HEK293T (cell line): Measurements from ENCODE around the gene SH3GL3.

ENCODE experiments used
- BHLHE40 ChIP-seq: fragments of 450-650 bp; IDR thresholded peaks from 2 replicates; pipeline ENCODE4 v1.6.1; 2016; ENCODE audit warnings: mild to moderate bottlenecking, moderate library complexity, borderline replicate concordance
- CTBP1 ChIP-seq: fragments of 450-650 bp; IDR thresholded peaks from 2 replicates; pipeline ENCODE4 v1.6.1; 2016; ENCODE audit warnings: borderline replicate concordance
- ELF4 ChIP-seq: fragments of 450-650 bp; IDR thresholded peaks from 2 replicates; pipeline ENCODE4 v1.6.1; 2017; ENCODE audit warnings: antibody characterized with exemption
- FOXK2 ChIP-seq: fragments of 450-650 bp; IDR thresholded peaks from 2 replicates; pipeline ENCODE4 v1.6.1; 2016; ENCODE audit warnings: mild to moderate bottlenecking
- FOXM1 ChIP-seq: fragments of 450-650 bp; IDR thresholded peaks from 2 replicates; pipeline ENCODE4 v1.6.1; 2017; ENCODE audit warnings: mild to moderate bottlenecking, borderline replicate concordance
- HDGF ChIP-seq: fragments of 450-650 bp; IDR thresholded peaks from 2 replicates; pipeline ENCODE4 v1.6.1; 2017; ENCODE audit warnings: antibody characterized with exemption, borderline replicate concordance
- PKNOX1 ChIP-seq: fragments of 450-650 bp; IDR thresholded peaks from 2 replicates; pipeline ENCODE4 v1.6.1; 2016
- SP1 ChIP-seq: fragments of 450-650 bp; IDR thresholded peaks from 2 replicates; pipeline ENCODE4 v1.6.1; 2017
- SUZ12 ChIP-seq: fragments of 450-650 bp; IDR thresholded peaks from 2 replicates; pipeline ENCODE4 v1.6.1; 2016; ENCODE audit warnings: mild to moderate bottlenecking
- TARDBP ChIP-seq: fragments of 450-650 bp; IDR thresholded peaks from 2 replicates; pipeline ENCODE4 v1.6.1; 2016
- ZNF384 ChIP-seq: fragments of 450-650 bp; IDR thresholded peaks from 2 replicates; pipeline ENCODE4 v1.6.1; 2016

GRCh38 chr15:83435202-83435601, 11.9 kb upstream of the SH3GL3 start:
- TF ChIP-seq TARDBP (no peak), SUZ12 (no peak), BHLHE40 (no peak), ELF4 (no peak), FOXM1 (no peak), CTBP1 (no peak), SP1 (no peak), FOXK2 (no peak), HDGF (no peak), ZNF384 (no peak), PKNOX1 (no peak)
